Breast epithelium (tissue), 4 donors: ENCODE measurements around the gene FOCAD. TPM values are rescaled to one million over a fixed set of nuclear protein-coding genes. Genes with fewer than 3 reads are reported as not detected.

Experiments used
- DNase-seq, 2 donors: peaks; one replicate each; pipeline ENCODE4 v3.0.0-alpha.2; 2019; ENCODE audit warnings: low spot score in 2 of 2
- H3K27ac ChIP-seq, 2 donors: fragments of 200-600 bp; sonication (generic) in 1 of 2; one replicate each; pipeline ENCODE4 v1.5.1; 2016 to 2019; ENCODE audit warnings: mild to moderate bottlenecking in 1 of 2
- H3K27me3 ChIP-seq, 2 donors: fragments of 200-600 bp; sonication (generic) in 1 of 2; one replicate each; pipeline versions ENCODE4 v1.5.1 to v1.6.0; 2017 to 2019; ENCODE audit warnings: control low read depth in 1 of 2, mild to moderate bottlenecking in 1 of 2
- H3K36me3 ChIP-seq: fragments of 200-600 bp; one replicate; pipeline ENCODE4 v1.5.1; 2019
- H3K4me1 ChIP-seq, 2 donors: fragments of 200-600 bp; sonication (generic); one replicate each; pipeline ENCODE4 v1.5.1; 2016 to 2019; ENCODE audit warnings: control low read depth in 1 of 2
- H3K4me3 ChIP-seq, 3 donors: fragments of 200-600 bp; sonication (generic); 1 replicate in 2 of 3; 2 replicates in 1 of 3; pipeline ENCODE4 v1.5.1; 2016 to 2019; ENCODE audit warnings: mild to moderate bottlenecking in 3 of 3, moderate library complexity in 2 of 3
- H3K9me3 ChIP-seq, 2 donors: fragments of 200-600 bp; sonication (generic) in 1 of 2; one replicate each; pipeline ENCODE4 v1.5.1; 2016 to 2019; ENCODE audit warnings: control low read depth in 1 of 2
- POLR2A ChIP-seq: fragments of 450-650 bp; IDR thresholded peaks from one replicate; pipeline ENCODE4 v1.6.1; 2016; ENCODE audit warnings: antibody characterized with exemption, mild to moderate bottlenecking, moderate library complexity
- POLR2AphosphoS5 ChIP-seq, 3 donors: sonication (generic); formaldehyde crosslinking; IDR thresholded peaks; one replicate each; pipeline ENCODE4 v1.6.1; 2017; ENCODE audit warnings: antibody characterized with exemption in 3 of 3
- intact Hi-C: fragments of 100-400 bp; cut with DNase I; formaldehyde crosslinking; loops from one replicate; pipeline ENCODE4 v1.15.1; 2023; ENCODE audit warnings: low total_unique reads
- total RNA-seq, 3 donors: library from RNA; depleted of rRNA; stranded (reverse); fragments of >200 nt; gene quantifications; one replicate each; pipeline ENCODE4 v1.1.0, GENCODE V29; 2016
- TF ChIP-seq, protein P1 (sequence below), 3 donors: fragments of 450-650 bp; IDR thresholded peaks; one replicate each; pipeline ENCODE4 v1.5.1; 2016 to 2017; ENCODE audit warnings: antibody characterized with exemption in 3 of 3, mild to moderate bottlenecking in 3 of 3, moderate library complexity in 3 of 3

Gene FOCAD
- total RNA-seq, 3 donors from 2014 or later, result 23.4 to 48.1 (median 36.7) TPM

DNA sequence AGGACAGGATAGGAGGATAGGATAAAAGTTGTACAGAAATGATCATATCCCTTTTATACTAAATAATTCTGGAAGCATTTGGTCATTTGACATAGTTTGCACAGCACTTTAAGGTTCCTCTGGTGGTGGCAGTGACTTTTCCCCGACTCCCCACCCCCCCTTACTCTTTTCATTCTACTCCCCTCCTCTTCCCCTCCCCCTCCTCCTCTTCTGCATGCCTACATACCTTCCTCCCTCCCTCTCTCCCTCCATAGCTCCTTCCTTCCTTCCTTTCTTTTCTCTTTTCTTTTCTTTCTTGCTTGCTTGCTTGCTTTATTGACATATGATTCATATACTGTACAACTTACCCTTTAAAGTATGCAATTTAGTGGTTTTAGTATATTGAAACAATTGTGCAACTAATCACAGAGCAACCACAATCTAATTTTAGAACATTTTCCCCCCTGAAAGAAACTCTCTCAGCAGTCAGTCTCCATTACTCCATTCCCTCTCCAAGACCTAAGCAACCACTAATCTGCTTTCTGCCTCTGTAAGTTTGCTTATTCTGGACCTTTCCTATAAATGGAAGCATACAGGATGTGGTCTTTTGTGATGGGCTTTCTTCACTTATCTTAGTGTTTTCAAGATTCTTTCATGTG is 188.4 kb downstream of the FOCAD start:
- Histone ChIP-seq H3K9me3 (no peaks in the 10 kb centered on the region), H3K4me1 (no peaks in the 10 kb centered on the region), H3K27me3 (no peaks in the 10 kb centered on the region), H3K27ac (no peak overlapping the region), H3K36me3 (no peaks in the 10 kb centered on the region), H3K4me3 (no peak overlapping the region)
- no peak for TF ChIP-seq POLR2AphosphoS5 (IDR thresholded peaks at IDR 0.05)
- TF ChIP-seq, protein P1, sequence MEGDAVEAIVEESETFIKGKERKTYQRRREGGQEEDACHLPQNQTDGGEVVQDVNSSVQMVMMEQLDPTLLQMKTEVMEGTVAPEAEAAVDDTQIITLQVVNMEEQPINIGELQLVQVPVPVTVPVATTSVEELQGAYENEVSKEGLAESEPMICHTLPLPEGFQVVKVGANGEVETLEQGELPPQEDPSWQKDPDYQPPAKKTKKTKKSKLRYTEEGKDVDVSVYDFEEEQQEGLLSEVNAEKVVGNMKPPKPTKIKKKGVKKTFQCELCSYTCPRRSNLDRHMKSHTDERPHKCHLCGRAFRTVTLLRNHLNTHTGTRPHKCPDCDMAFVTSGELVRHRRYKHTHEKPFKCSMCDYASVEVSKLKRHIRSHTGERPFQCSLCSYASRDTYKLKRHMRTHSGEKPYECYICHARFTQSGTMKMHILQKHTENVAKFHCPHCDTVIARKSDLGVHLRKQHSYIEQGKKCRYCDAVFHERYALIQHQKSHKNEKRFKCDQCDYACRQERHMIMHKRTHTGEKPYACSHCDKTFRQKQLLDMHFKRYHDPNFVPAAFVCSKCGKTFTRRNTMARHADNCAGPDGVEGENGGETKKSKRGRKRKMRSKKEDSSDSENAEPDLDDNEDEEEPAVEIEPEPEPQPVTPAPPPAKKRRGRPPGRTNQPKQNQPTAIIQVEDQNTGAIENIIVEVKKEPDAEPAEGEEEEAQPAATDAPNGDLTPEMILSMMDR (IDR thresholded peaks at IDR 0.05), result no peak
- no peak for TF ChIP-seq POLR2A
- intact Hi-C loops, result no loop called here
- no peak for DNase-seq

- Histone ChIP-seq H3K27ac (no peak overlapping the region), H3K4me3 (no peak overlapping the region), H3K27me3 (no peaks in the 10 kb centered on the region), H3K9me3 (no peaks in the 10 kb centered on the region), H3K36me3 (no peaks in the 10 kb centered on the region), H3K4me1 (no peaks in the 10 kb centered on the region)
- DNase-seq, result no peak
- intact Hi-C loops, result no loop called here
- TF ChIP-seq POLR2AphosphoS5 (IDR thresholded peaks at IDR 0.05), result no peak
- TF ChIP-seq POLR2A, result no peak
- TF ChIP-seq, protein P1 (IDR thresholded peaks at IDR 0.05), result no peak
Observed at GRCh38 chr9:20873240-20873865, 189.3 kb downstream of the FOCAD start.

- H3K36me3 ChIP-seq, result no peaks in the 10 kb centered on the region
- H3K4me1 ChIP-seq, result no peaks in the 10 kb centered on the region
- H3K4me3 ChIP-seq, result no peak overlapping the region
- H3K27me3 ChIP-seq, result no peaks in the 10 kb centered on the region
- H3K9me3 ChIP-seq, result no peaks in the 10 kb centered on the region
- H3K27ac ChIP-seq, result no peak overlapping the region
- TF ChIP-seq POLR2A, result no peak
- TF ChIP-seq, protein P1 (IDR thresholded peaks at IDR 0.05), result no peak
- no peak for TF ChIP-seq POLR2AphosphoS5 (IDR thresholded peaks at IDR 0.05)
- no peak for DNase-seq
- intact Hi-C loops, result no loop called here
Observed at GRCh38 chr9:20880271-20880670, 196.2 kb downstream of the FOCAD start.

DNA sequence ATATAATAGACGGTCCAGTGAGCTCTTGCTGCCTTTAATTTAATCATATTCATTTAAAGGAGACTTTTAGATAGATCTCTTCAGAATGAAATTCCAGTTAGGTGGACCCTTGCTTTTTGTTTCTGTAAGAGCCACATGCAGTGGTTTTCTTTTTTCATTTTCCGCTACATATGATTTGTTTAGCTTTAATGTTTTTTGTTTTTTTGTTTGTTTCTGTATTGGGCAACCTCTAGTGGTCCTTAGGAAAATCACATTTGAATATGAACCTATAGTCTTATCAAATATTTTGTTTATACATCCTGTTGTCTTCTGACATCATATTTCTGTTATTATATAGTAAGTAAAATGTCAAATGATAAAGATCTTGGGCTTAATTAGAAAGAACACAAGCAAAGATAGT is 196.6 kb downstream of the FOCAD start:
- no peaks in the 10 kb centered on the region for H3K36me3 ChIP-seq
- intact Hi-C loops, result no loop called here
- no peaks in the 10 kb centered on the region for H3K27me3 ChIP-seq
- H3K27ac ChIP-seq, result no peak overlapping the region
- no peak for DNase-seq
- no peak overlapping the region for H3K4me3 ChIP-seq
- TF ChIP-seq POLR2AphosphoS5 (IDR thresholded peaks at IDR 0.05), result no peak
- TF ChIP-seq, protein P1 (IDR thresholded peaks at IDR 0.05), result no peak
- TF ChIP-seq POLR2A, result no peak
- H3K9me3 ChIP-seq, result no peaks in the 10 kb centered on the region
- H3K4me1 ChIP-seq, result no peaks in the 10 kb centered on the region

DNA sequence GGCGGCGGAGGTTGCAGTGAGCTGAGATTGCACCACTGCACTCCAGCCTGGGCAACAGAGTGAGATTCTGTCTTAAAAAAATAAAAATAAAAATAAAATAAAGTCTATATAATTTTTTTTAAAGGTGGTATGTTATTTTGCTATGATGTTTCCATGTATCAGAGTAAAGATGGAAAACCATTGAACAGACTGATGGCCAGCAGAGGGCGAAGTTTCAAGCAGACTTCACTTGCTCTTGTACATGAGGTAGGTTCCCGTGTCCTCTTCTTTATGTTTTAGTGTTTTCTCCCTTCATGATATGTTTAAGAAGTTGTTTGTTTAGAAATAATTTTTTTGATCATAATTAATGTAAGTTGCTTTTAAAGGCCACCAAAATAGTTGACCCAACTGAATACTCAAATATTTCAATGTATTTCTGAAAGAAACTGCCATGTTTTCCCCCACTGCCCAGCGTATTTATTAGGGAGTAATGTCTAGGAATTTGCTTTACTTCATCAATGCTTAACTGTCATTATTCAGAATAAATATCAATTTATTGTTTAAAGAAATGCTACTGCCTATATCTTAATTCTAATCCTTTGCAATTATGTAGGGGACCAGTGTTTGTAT is 201.0 kb downstream of the FOCAD start:
- peak in 1 of 2 donors; percentile 56 for DNase-seq
- intact Hi-C loops, result no loop called here
- H3K27ac ChIP-seq, result no peak overlapping the region

More for the DNA sequence above, 201.0 kb downstream of the FOCAD start:
- Histone ChIP-seq H3K27me3 (no peaks in the 10 kb centered on the region), H3K4me3 (no peak overlapping the region), H3K4me1 (no peaks in the 10 kb centered on the region), H3K36me3 (no peaks in the 10 kb centered on the region), H3K9me3 (peaks cover 0 to 5% of the 10 kb centered on the region in 2 donors)
- TF ChIP-seq, protein P1 (IDR thresholded peaks at IDR 0.05), result peak in 1 of 3 donors; percentile 32
- no peak for TF ChIP-seq POLR2AphosphoS5 (IDR thresholded peaks at IDR 0.05)
